Muscle of arm (tissue), 12 donors: ENCODE results near the gene ESRRA. TPM values are rescaled to one million over a fixed set of nuclear protein-coding genes. Genes with fewer than 3 reads are reported as not detected.
"Not testable (repeated sequence)": the region's sequence is repeated elsewhere in the genome, so short reads cannot be mapped to it uniquely, and the experiment has no call there.

Source experiments
- DNase-seq: peaks from one replicate; pipeline ENCODE4 v3.0.0-alpha.2; 2013
- polyA plus RNA-seq, 12 donors: library from polyadenylated mRNA; unstranded; fragments of 120-200 nt; gene quantifications; one replicate each; pipeline ENCODE4 v1.2.1, GENCODE V29; 2013; ENCODE audit not compliant: insufficient read length in 12 of 12

The ESRRA gene
- polyA plus RNA-seq, 12 donors, result 11.9 to 55.5 (median 20.2) TPM; not detected in 1

GRCh38 chr11:64306876-64307622 is 1.7 kb downstream of the ESRRA start:
- DNase-seq, result no peak

GRCh38 chr11:64307795-64308194 is 2.5 kb downstream of the ESRRA start:
- DNase-seq, result not testable (repeated sequence)

DNA sequence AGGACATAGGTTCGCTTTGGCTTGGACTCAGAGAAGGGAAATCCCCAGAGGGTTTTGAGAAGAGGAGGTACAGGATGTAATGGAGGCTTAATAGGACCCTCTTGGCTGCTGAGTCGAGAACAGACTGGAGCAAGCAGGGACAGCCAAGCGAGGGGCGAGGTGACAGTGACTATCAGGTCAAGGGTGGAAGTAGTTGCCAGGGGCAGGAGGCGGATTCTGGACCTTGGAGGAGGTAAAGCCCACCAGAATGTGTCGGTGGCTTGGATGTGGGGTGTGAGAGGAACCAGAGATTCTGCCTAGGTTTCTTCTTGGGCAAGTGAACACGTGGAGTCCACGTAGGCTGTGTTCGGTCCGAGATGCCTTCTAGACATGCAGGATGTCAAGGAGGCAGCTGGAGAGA is 7.6 kb downstream of the ESRRA start:
- DNase-seq, result no peak

DNA sequence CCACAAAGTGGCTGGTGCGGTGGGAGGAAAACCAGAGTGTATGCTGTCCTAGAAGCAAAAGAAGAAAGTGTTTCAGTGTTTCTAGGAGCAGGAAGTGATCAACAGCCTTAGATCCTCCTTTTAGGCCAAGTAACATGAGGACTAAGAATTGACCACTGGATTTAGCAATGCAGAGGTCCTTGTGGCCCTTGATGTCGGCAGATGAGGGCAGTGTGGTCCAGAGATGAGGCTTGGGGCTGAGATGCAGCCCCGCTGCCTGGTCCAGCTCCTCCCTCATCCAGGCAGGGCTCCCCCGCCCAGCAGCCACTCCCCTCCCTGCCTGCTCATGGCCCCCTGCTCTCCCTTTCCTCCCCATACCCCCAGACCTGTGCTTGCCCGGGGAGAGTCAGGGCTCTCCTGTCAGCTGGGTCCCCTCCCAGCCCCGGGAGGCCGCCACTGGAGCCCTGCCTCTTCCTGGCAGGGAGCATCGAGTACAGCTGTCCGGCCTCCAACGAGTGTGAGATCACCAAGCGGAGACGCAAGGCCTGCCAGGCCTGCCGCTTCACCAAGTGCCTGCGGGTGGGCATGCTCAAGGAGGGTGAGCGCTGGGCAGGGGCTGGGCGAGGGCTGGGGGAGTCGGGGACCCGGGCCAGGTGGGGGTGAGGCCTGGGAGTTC is 8.3 kb downstream of the ESRRA start:
- no peak for DNase-seq

DNA sequence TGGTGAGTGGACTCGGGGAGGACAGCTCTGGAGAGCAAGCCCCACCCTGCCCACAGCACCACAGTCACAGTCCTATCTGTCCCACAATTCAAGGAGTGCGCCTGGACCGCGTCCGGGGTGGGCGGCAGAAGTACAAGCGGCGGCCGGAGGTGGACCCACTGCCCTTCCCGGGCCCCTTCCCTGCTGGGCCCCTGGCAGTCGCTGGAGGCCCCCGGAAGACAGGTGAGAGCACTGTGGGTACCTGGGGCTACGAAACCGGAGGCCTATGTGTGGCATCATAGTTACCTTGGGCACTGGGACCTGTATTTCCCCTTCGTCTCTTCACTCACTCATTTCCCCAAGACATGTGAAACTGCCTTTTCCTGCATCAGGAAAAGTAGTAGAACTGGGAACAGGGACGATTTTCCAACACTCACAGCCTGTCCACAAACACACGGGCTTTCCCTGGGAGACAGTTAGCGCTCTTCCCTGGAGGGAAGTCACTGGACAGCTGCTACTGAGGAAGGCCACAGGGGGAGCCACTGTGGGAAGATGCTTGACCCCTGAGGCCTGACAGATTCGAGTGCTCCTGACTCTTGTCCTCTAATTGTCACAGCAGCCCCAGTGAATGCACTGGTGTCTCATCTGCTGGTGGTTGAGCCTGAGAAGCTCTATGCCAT is 9.0 kb downstream of the ESRRA start:
- DNase-seq, result no peak

DNA sequence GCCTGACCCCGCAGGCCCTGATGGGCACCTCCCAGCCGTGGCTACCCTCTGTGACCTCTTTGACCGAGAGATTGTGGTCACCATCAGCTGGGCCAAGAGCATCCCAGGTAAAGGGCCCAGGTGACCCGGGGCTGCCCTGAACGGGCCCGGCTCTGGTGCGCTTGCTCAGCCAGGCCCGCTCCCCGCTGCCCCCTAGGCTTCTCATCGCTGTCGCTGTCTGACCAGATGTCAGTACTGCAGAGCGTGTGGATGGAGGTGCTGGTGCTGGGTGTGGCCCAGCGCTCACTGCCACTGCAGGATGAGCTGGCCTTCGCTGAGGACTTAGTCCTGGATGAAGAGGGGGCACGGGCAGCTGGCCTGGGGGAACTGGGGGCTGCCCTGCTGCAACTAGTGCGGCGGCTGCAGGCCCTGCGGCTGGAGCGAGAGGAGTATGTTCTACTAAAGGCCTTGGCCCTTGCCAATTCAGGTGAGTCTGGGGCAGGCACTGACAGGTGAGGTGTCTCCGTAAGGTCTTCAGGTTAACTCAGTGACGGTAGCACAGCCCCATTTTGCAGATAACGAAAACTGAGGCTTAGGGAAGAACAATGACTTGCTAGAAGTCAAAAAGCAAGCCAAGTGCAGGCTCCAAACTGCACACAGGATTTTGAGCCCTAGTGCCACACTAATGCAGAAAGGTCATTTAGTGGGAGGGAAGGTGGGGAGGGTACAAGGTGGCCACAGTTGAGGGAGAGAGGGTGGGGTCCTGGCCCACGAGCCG is 9.7 kb downstream of the ESRRA start:
- no peak for DNase-seq

- not testable (repeated sequence) for DNase-seq
These were observed 10.6 kb downstream of the ESRRA start for GRCh38 chr11:64315667-64316526.

GRCh38 chr11:64316672-64317324 is 11.5 kb downstream of the ESRRA start:
- no peak for DNase-seq

DNA sequence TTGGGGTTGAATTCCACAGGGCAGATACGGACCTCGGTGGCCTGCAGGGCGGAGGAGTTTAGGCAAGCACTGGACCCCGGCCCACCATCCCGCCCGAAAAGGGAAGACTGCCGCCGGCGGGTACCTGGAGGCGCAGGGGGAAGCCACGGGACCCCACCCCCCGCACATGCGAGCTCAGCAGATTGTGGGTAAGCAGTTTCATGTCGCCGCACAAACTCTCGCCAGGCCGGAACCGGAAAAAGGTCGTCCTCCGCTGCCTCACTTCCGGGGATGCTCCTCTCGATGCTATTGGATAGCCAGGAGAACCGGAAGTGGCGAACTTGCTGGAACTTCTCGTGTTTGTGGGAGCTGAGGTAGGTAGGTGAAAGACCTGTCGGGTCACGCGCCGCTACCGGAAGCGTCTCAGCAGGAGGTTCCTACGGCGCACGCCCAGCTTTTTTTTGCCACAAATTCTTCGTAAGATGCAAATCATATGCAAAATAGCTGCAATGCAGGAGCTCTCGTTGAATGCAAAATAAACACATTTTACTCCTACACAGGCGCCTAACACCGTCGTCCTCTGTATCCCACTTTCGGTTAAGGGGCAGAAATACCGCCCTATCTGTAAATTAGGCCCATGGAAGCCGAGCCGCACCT is 12.1 kb downstream of the ESRRA start, which contains the start of gene TRMT112:
Gene TRMT112 (minus strand): TSS at position 235 of the 636 bp plus-strand sequence. CDS start 33 bp downstream, at position 202.
- peak; percentile 97 for DNase-seq

GRCh38 chr11:64317961-64318765 is 12.8 kb downstream of the ESRRA start, which contains the start of gene PRDX5:
Gene PRDX5, plus strand, starts transcription at chr11:64318121. Its CDS starts 95 bp downstream, at chr11:64318216.
- peak; percentile 97 for DNase-seq

DNA sequence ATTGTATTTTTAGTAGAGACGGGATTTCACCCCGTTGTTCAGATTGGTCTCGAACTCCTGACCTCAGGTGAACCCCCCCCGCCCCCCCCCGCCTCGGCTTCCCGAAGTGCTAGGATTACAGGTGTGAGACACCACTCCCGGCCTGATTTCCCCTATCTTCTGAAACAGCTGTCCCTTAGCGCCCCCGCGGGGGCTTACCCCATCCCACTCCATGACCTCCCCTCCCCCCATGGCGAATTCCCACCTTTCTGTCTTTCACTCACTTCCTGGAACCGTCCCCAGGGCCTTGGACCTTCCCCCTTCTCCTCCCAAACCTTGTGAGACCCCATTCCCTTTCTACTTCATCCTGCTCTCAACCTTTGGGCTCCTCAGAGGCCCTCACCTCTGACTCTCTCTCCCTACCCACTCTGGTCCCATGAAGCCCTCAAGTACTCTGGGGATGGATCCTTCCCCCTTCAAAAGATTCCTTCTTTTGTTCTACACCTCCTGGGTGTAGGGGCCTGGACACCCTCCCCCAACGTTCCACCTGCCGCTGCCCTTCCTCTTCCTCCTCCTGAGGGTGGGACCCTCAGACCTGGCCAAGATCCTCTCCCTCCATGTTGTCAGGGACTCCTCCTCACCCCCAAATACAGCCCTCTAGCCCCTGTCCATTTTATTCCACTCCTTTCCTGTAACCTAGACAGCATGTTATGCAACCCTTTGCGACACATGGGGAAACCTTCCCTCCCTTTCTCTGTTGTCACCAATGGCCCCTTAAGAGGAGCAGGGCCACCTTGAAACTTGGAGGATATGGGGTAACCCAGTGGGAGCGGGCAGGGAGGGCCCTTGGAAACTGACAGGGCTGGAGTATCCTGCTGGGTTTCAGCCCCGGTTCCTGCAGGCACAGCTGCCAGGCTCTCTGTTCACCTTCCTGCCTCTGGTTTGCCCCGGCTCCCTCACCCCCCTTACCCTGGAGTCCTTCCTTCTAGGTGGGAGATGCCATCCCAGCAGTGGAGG is 13.7 kb downstream of the ESRRA start:
- DNase-seq, result no peak

DNA sequence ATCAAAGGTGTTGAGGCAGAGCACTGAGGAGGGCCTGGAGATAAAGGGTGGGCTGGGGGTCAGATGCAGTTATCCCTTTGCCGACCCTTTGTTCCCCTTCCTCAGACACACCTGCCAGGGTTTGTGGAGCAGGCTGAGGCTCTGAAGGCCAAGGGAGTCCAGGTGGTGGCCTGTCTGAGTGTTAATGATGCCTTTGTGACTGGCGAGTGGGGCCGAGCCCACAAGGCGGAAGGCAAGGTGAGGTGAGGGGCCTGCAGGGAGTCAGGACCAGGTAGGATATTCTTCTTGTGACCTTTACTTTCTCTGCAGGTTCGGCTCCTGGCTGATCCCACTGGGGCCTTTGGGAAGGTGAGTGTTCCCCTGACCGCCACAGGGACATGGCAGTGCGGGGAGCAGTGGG is 15.2 kb downstream of the ESRRA start:
- DNase-seq, result no peak

GRCh38 chr11:64321026-64321425 is 15.7 kb downstream of the ESRRA start:
- no peak for DNase-seq

DNA sequence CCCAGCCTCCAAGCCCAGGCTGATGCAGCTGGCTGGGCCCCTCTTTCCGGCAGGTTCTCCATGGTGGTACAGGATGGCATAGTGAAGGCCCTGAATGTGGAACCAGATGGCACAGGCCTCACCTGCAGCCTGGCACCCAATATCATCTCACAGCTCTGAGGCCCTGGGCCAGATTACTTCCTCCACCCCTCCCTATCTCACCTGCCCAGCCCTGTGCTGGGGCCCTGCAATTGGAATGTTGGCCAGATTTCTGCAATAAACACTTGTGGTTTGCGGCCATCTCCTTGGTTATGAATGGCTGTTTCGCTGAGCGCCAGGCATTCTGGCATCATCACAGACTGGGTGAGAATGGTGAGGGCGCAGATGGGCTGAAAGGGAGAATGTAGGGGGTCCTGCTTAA is 16.2 kb downstream of the ESRRA start:
- DNase-seq, result no peak

- DNase-seq, result no peak
These were observed 17.6 kb downstream of the ESRRA start for GRCh38 chr11:64322925-64323260.

DNA sequence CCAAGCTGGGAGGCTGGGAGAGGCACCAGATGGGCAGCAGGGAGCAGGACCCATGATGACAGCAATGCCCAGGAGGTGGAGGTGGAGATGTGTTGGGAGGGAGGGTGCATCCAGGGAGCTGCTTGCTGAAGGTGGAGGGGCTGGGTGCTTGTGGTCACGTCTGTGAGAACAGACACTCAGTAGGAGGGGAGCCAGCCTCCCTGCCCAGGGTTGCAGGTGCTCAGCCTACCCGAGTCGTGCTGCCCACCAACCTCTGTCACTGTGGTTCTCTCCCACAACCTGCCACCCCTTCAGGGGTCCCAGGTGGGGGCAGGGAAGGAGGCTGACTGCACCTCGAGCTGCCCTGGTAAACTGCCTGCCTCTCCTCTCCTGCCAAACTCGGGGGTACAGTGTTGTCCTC is 18.0 kb downstream of the ESRRA start:
- DNase-seq, result no peak

- not testable (repeated sequence) for DNase-seq
These were observed 18.7 kb downstream of the ESRRA start for GRCh38 chr11:64323984-64324383.
